ENCODE data around the gene SELPLG.

DNA sequence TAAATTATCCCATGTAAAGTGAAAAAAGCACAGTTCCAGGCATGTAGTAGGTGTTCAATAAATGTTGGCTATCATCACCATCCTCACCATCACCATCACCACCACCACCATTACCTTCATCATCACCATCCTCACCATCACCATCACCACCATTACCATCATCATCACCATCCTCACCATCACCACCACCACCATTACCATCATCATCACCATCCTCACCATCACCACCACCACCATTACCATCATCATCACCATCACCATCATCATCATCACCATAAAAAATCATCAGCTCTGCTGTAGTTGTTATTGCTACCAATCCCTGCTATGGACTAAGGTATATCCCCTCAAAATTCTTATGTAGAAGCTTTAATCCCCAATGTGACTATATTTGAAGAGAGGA lies 56.2 kb downstream of the SELPLG start:
- no peak for TF ChIP-seq CTCF (IDR thresholded peaks at IDR 0.05)
- TF ChIP-seq POLR2A (IDR thresholded peaks at IDR 0.05) = no peak
